ENCODE results near the gene TXNRD1.
"Not testable (repeated sequence)": the region's sequence is repeated elsewhere in the genome, so short reads cannot be mapped to it uniquely, and the experiment has no call there.

TXNRD1 gene

GRCh38 chr12:104197264-104197663, 18.3 kb upstream of the TXNRD1 start:
- DNase-seq, result no peak

GRCh38 chr12:104199964-104200363, 15.6 kb upstream of the TXNRD1 start:
- DNase-seq, result no peak

GRCh38 chr12:104201238-104202001, 14.2 kb upstream of the TXNRD1 start:
- no peak for DNase-seq

- DNase-seq, result no peak
Measured at GRCh38 chr12:104204690-104205480, 10.7 kb upstream of the TXNRD1 start.

DNA sequence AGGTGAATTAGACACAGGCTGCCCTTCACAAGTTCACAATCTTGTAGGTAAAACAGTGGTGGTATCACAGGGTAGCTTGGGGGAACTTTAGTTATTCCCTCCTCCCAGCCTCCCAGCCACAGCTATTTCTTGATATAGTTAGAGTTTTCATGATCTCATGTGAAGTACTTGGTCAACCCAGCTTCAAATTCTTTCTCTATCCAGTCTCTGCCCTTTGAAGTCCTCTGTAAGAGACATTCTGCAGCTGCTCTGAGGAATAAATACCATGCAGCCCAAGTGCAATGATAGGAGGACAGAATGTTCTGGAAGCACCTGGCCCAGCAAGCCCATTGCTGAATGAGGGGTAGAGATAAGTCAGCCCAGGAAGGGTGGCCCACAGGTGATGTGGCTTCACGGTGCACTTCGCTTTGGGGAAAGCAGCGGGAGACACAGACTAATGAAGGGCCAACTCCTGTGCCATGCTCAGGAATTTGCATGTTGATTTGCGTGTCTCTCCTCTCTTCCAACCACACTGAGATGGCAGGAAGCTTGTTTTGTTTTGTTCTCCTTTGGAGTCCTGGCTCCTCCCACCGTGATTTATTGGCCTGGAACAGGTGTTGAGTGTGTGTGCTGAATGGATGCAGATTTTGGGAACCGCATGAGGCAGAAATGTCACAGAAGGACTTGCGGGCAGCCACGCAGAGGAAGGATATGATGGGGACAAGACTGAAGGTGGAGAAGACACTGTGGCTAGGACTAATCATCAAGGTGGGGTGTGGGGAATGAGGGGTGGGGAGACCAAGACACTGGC, 8.0 kb upstream of the TXNRD1 start:
- DNase-seq, result no peak

DNA sequence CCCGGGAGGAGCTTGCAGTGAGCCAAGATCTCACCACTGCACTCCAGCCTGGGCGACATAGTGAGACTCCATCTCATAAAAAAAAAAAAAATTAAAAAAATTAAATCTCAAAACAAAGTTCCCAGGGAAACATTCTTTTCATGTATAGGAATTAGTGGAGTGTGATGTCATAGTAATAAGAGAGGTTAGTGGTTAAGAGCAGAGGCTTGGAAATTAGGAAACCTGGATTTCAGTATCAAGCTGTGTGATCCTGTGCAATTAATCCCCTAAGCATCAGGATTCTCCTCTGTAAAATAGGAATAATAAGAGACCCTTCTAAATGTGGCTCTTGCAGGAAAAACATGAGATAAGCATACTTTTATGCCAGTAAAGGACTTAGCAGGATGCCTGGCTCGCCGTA, 3.1 kb upstream of the TXNRD1 start:
- DNase-seq, result no peak

GRCh38 chr12:104213952-104214351, 1.6 kb upstream of the TXNRD1 start:
- DNase-seq, result no peak

- no peak for DNase-seq
Measured at GRCh38 chr12:104216521-104216924, 944 bp downstream of the TXNRD1 start.

- not testable (repeated sequence) for DNase-seq
Measured at GRCh38 chr12:104218506-104218905, 2.9 kb downstream of the TXNRD1 start.

DNA sequence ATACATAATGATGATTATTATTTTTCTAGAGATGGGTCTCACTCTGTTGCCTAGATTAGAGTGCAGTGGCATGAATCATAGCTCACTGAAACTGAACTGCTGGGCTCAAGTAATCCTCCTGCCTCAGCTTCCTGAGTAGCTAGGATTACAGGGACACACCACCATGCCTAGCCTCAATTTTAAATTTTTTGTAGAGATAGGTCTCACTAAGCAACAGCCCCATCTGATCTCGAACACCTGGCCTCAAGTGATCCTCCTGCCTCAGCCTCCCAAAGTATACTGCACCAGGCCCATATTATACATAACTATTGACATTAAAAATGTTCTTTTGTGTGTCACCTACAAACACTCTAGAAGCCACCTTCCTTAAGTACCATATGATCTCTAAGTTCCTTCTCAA, 3.4 kb downstream of the TXNRD1 start:
- DNase-seq, result no peak

GRCh38 chr12:104219361-104219892, 3.8 kb downstream of the TXNRD1 start:
- no peak for DNase-seq

- no peak for DNase-seq
Measured at GRCh38 chr12:104219908-104220404, 4.4 kb downstream of the TXNRD1 start.

DNA sequence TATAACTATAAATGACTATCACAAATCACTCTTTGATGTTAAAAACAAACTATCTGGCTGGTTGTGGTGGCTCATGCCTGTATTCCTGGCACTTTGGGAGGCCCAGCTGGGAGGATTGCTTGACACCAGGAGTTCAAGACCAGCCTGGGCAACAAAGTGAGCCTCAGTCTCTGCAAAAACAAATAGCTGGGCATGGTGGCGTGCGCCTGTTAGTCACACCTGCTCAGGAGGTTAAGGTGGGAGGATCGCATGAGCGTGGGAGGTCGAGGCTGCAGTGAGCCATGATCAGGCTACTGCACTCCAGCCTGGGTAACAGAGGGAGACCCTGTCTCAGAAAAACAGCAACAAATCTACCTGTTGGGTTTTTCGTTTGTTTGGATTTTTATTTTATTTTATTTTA, 5.4 kb downstream of the TXNRD1 start:
- DNase-seq, result no peak

DNA sequence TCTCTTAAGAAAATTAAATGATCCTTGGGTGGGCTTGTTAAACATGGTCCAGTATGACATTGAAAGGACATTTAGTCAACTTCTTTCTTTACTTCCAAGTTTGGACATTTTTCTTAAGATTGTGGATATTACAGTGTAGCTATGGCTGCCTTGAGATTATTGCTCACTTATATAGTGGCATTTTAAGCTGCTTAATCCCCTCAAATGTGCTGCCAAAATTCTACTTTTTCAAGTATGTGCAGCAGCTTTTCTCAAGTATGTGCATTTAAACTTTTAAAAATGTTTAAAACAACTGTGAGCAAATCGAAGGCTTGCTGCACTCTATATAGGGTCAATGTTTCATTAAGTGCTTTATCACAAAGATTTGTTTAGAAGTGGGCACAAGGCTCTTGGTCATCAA, 7.4 kb downstream of the TXNRD1 start:
- DNase-seq, result no peak

DNA sequence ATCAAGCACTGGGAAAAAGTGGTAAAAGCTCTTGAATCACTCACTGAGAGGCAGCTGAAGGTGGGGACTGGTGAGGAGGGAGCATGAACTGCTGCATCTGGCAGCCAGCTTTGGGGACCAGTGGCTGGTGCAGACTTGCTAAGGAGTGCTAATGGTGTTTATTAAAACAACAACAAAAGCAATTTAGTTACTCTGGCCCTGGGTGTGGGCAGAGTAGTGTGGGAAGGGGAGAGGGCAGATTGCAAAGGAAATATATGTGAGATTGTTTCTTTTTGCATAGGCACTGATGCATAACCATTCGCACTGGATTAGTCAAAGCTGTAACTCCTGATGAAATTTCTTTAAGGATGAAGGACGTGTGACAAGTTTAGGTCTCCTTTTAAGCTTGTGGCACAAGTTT, 8.1 kb downstream of the TXNRD1 start:
- no peak for DNase-seq

GRCh38 chr12:104226672-104227071, 11.1 kb downstream of the TXNRD1 start:
- DNase-seq, result no peak

- no peak for DNase-seq
Measured at GRCh38 chr12:104230304-104231095, 14.9 kb downstream of the TXNRD1 start.

GRCh38 chr12:104232609-104233280, 17.2 kb downstream of the TXNRD1 start:
- no peak for DNase-seq

DNA sequence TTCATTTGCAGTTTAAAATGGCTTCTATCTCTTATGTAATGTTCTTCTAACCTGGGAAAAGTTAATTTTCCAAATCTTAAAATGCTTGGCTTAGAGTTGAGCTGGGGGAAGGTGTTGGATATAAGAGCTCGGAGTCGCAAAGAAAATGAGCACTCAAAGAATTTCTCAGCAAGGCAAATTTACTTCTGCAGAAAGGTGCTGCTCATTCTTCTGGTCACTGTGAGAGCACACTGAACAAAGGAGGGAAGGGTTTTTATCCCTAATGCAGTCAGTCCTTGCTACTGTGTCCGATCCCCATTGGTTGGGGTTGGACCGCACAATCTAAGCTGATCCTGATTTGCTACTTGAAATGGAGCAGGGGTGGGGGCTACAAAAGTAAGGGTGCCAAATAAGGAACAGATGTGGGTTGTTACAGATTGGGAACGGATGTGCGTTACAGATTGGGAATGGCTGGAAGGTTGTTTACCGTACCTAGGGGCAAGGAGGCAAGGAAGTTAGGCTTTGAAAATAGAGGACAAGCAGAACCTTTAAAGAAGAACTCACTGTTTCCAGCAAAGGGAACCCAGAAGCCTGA, 19.4 kb downstream of the TXNRD1 start:
- DNase-seq, result no peak

DNA sequence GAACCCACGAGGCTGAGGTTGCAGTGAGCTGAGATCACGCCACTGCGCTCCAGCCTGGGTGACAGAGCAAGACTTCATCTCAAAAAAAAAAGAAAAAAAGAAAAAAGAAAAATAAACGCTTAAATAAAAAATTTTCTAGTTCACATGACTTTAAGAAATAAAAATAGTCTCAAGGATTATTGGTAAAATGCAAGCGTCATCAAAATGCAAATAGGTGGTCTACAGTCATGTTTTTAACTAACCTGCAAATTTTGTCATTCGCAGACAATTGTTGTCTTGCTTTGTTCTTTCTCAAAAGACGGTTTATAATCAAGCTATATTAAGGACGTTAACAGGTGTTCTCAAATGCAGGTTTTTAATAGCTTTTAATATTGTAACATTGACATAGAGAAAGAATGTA, 22.4 kb downstream of the TXNRD1 start:
- DNase-seq, result no peak

GRCh38 chr12:104242546-104243206, 27.1 kb downstream of the TXNRD1 start:
- DNase-seq, result no peak

Measured in right forelimb (tissue), 1 donor.